GM23338 (cell line): ENCODE results near the gene TMEM179. TPM values are rescaled to one million over a fixed set of nuclear protein-coding genes. Genes with fewer than 3 reads are reported as not detected.

ENCODE experiments used
- ATAC-seq: fragments of 200-7000 bp; cut with Tn5 transposase; 3 replicates; pipeline ENCODE4 v1.9.1; 2020
- DNase-seq: peaks from one replicate; pipeline ENCODE4 v3.0.0-alpha.2; 2015; ENCODE audit warnings: low spot score
- H2AFZ ChIP-seq: fragments of 200-600 bp; sonication (generic); 2 replicates; pipeline ENCODE4 v1.8.0; 2016; ENCODE audit warnings: antibody characterized with exemption, mild to moderate bottlenecking, moderate library complexity
- H3F3A ChIP-seq: fragments of 200-600 bp; sonication (generic); replicated peaks from 2 replicates; pipeline ENCODE4 v1.8.0; 2017; ENCODE audit warnings: antibody characterized with exemption, mixed run types, low read depth
- H3K27ac ChIP-seq: fragments of 200-600 bp; sonication (generic); 2 replicates; pipeline ENCODE4 v1.6.1; 2016; ENCODE audit warnings: low read depth
- H3K27me3 ChIP-seq: fragments of 200-600 bp; sonication (generic); 2 replicates; pipeline ENCODE4 v1.8.0; 2016; ENCODE audit warnings: mild to moderate bottlenecking, mixed run types, moderate library complexity; ENCODE audit not compliant: insufficient read depth
- H3K36me3 ChIP-seq: fragments of 200-600 bp; sonication (generic); 2 replicates; pipeline ENCODE4 v1.8.0; 2016; ENCODE audit warnings: mild to moderate bottlenecking; ENCODE audit not compliant: insufficient read depth
- H3K4me1 ChIP-seq: fragments of 200-600 bp; sonication (generic); 2 replicates; pipeline ENCODE4 v1.8.0; 2016; ENCODE audit warnings: mild to moderate bottlenecking, moderate library complexity; ENCODE audit not compliant: insufficient read depth
- H3K4me2 ChIP-seq: fragments of 200-600 bp; sonication (generic); 2 replicates; pipeline ENCODE4 v1.7.1; 2017; ENCODE audit warnings: mixed run types
- H3K4me3 ChIP-seq: fragments of 200-600 bp; sonication (generic); 2 replicates; pipeline ENCODE4 v1.6.1; 2016; ENCODE audit warnings: mixed run types
- H3K79me2 ChIP-seq: fragments of 200-600 bp; sonication (generic); replicated peaks from 2 replicates; pipeline ENCODE4 v1.8.0; 2017; ENCODE audit warnings: mild to moderate bottlenecking; ENCODE audit not compliant: insufficient read depth
- H3K9me2 ChIP-seq: fragments of 200-600 bp; sonication (generic); 2 replicates; pipeline ENCODE4 v1.8.0; 2017; ENCODE audit not compliant: insufficient read depth
- H4K20me1 ChIP-seq: fragments of 200-600 bp; sonication (generic); replicated peaks from 2 replicates; pipeline ENCODE4 v1.8.0; 2017; ENCODE audit warnings: mild to moderate bottlenecking; ENCODE audit not compliant: insufficient read depth
- H3K27ac Mint-ChIP-seq: 2 replicates; pipeline ENCODE4 v1.8.0; 2020; ENCODE audit warnings: inconsistent platforms, mild to moderate bottlenecking, moderate library complexity, mixed read lengths
- H3K27me3 Mint-ChIP-seq: 3 replicates; pipeline ENCODE4 v1.8.0; 2022; ENCODE audit warnings: low read depth, mild to moderate bottlenecking, moderate library complexity, mixed read lengths, inconsistent platforms; ENCODE audit not compliant: insufficient read depth, poor library complexity
- H3K36me3 Mint-ChIP-seq: 3 replicates; pipeline ENCODE4 v1.8.0; 2021; ENCODE audit warnings: low read depth, mild to moderate bottlenecking, inconsistent platforms, moderate library complexity, mixed read lengths
- H3K4me1 Mint-ChIP-seq: 3 replicates; pipeline ENCODE4 v1.8.0; 2020; ENCODE audit warnings: mild to moderate bottlenecking, inconsistent platforms, mixed read lengths
- H3K4me3 Mint-ChIP-seq: 3 replicates; pipeline ENCODE4 v1.8.0; 2021; ENCODE audit warnings: moderate library complexity, mild to moderate bottlenecking, inconsistent platforms, mixed read lengths
- H3K9me3 Mint-ChIP-seq: 3 replicates; pipeline ENCODE4 v1.8.0; 2020; ENCODE audit warnings: moderate library complexity, mild to moderate bottlenecking, inconsistent platforms, mixed read lengths
- ETS1 ChIP-seq: IDR thresholded peaks from 2 replicates; pipeline ENCODE4 v1.6.1; 2016; ENCODE audit warnings: antibody characterized with exemption
- JUNB ChIP-seq: IDR thresholded peaks from one replicate; pipeline ENCODE4 v1.6.1; 2016; ENCODE audit warnings: antibody characterized with exemption; ENCODE audit not compliant: unreplicated experiment
- STAT1 ChIP-seq: IDR thresholded peaks from one replicate; pipeline ENCODE4 v1.6.1; 2016; ENCODE audit warnings: antibody characterized with exemption; ENCODE audit not compliant: unreplicated experiment
- ZNF462 ChIP-seq: fragments of 250-450 bp; sonication (Bioruptor Pico); IDR thresholded peaks from 2 replicates; pipeline ENCODE4 v1.5.0; 2020; ENCODE audit warnings: mild to moderate bottlenecking, moderate library complexity
- polyA plus RNA-seq: library from polyadenylated mRNA; unstranded; fragments of >200 nt; fragmentation: Nextera tagmentation; extraction: Ambion mirVana; gene quantifications from 2 replicates; pipeline ENCODE4 v1.2.1, GENCODE V29; 2016
- total RNA-seq: library from RNA; depleted of rRNA; stranded (reverse); fragments of >200 nt; shearing (Covaris generic); gene quantifications from 2 replicates; pipeline ENCODE4 v1.2.3, GENCODE V29; 2014

Gene TMEM179
- total and polyA plus RNA-seq, 2 experiments from 2014 or later = 1.0 to 4.8 TPM

DNA sequence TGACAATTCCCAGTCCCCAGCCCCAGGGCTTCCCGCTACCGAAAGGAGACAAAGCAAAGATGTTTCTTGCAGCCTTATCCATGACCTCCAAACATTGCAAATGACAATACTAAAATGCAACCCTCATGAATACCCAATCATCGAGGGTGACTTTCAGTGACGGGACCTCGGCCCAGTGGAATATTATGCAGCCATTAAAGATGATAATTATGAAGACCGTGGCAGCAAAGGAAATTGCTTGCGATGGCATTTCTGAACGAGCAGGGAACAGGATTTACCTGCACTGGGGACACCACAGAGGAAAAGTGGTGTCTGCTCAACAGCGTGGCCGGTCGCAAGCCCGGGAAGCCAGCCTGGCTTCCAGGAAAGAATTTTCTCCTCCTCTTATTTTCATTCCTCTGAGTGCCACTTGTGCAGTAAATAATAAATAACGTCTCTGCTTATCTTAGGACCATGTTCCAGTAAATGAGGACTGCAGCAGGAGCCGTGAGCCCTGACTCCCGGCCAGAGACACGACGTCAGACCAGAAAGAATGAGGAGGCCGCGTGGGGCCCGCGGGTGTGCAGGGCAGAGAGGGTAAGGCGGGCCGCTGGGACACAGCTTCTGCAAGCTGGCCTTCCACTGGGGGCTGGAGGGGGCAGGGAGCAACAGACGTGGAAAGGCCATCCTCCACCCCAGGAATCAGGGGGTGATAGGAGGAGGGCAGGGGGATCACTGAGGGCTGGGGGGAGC is 18.4 kb downstream of the TMEM179 start (continued):
- TF ChIP-seq ETS1 = no peak
- TF ChIP-seq ZNF462 (CRISPR knock-in tag) = no peak
- no peak for TF ChIP-seq JUNB

- no peaks in the 10 kb centered on the region for H3K9me3 Mint-ChIP-seq
- ATAC-seq (no peak), DNase-seq (no peak)
- Histone ChIP-seq H3K36me3 (no peaks in the 10 kb centered on the region), H4K20me1 (no peaks in the 10 kb centered on the region), H3K27me3 (no peaks in the 10 kb centered on the region), H3K4me2 (no peak overlapping the region), H3K4me1 (no peaks in the 10 kb centered on the region), H3K27ac (no peak overlapping the region), H3K79me2 (no peaks in the 10 kb centered on the region), H2AFZ (no peak overlapping the region), H3F3A (no peaks in the 10 kb centered on the region), H3K9me2 (no peaks in the 10 kb centered on the region), H3K4me3 (no peak overlapping the region)
- H3K4me3 Mint-ChIP-seq = no peak overlapping the region
- no peaks in the 10 kb centered on the region for H3K36me3 Mint-ChIP-seq
- peaks cover 5% of the 10 kb centered on the region for H3K27me3 Mint-ChIP-seq
- TF ChIP-seq STAT1 (no peak), ETS1 (no peak), JUNB (no peak)
- peaks cover 4% of the 10 kb centered on the region; the same call in 2 of the 3 replicates for H3K4me1 Mint-ChIP-seq
- H3K27ac Mint-ChIP-seq = no peak overlapping the region
These were observed 20.0 kb downstream of the TMEM179 start for GRCh38 chr14:104584557-104584956.
